NCI-H510A treated with DMSO at 0.1 percent for 48 hours (cell line): ENCODE measurements around the gene CLN6.
"Not testable (repeated sequence)": the region's sequence is repeated elsewhere in the genome, so short reads cannot be mapped to it uniquely, and the experiment has no call there.

ENCODE experiments used
- DNase-seq: peaks from one replicate; lab custom pipeline; 2025; lab: John Stamatoyannopoulos, UW

The CLN6 gene

DNA sequence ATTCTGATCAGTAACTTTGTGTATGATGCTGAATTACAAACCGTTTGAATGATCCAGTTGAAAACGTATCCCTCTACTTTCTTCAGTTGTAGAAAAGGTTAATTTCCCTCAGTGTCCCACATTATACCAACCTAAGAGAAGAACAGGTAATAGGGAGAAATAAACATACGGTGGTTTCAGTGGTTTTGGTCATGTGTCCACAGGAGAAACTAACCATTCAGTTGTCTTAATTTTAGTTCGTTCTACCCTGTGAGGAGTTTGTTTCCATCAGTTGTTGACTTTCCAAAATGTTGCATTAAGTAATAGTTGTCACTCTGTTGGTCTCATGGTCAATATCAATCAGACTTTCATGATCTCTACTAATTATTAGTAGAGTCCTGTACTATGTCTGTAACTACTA lies 39.5 kb downstream of the CLN6 start:
- DNase-seq = no peak

DNA sequence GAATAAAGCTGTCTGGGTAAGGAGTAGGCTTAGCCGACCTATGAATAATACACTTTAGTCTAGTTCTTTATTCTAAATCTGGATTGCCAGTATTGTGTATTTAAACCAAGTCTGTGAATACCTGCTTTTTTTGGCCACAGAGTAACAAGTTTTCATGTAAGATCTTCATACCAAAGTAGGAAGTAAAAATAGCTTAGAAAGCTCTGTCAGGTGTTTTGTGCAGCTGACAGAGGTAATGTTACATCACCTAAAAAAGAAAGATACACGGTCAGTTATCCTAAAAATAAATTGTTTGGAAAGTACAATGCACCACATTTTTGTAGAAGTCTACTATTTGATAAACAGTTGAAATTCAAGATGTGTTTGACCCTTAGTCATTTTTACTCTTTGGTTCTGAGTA lies 40.9 kb downstream of the CLN6 start:
- DNase-seq = no peak

DNA sequence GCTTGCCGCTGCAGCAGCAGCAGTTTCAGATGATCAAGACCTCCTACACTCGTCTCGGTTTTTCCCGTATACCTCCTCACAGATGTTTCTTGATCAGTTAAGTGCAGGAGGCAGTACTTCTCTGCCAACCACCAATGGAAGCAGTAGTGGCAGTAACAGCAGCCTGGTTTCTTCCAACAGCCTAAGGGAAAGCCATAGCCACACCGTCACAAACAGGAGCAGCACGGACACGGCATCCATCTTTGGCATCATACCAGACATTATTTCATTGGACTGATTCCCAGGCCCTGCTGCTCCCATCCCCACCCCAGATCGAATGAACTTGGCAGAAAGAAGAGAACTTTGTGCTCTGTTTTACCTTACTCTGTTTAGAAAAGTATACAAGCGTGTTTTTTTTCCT lies 42.0 kb downstream of the CLN6 start:
- no peak for DNase-seq

- no peak for DNase-seq
Observed at GRCh38 chr15:68186671-68187397, 42.7 kb downstream of the CLN6 start.

- DNase-seq = no peak
Observed at GRCh38 chr15:68184616-68185480, 44.7 kb downstream of the CLN6 start.

DNA sequence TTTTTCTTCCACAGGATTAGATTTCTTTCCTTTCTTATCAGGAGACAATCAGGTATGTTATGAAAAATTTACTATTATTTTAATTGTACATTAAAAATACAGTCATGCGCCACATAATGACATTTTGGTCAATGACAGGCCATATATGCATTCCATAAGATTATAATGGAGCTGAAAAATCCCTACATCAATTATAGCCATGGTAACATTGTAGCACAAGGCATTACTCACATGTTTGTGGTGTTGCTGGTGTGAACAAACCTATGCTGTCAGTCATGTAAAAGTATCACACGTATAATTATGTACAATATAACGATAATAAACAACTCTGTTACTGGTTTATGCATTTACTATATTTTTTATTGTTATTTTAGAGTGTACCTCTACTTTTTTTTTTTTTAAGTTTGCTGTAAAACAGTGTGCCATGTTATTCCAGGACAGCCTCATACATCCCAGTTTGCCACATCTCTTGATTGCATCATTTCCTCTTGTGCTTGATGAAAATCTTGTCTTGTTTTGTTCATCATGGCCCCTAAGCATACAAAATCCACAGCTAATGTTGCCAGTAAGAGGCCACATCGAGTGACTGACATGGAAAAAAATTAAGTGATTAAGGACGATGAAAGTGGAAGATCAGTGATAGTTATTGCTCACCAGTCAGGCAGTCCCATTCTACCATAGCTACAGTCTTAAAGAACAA lies 45.8 kb downstream of the CLN6 start:
- DNase-seq = no peak

GRCh38 chr15:68177742-68178141 lies 51.8 kb downstream of the CLN6 start:
- no peak for DNase-seq

DNA sequence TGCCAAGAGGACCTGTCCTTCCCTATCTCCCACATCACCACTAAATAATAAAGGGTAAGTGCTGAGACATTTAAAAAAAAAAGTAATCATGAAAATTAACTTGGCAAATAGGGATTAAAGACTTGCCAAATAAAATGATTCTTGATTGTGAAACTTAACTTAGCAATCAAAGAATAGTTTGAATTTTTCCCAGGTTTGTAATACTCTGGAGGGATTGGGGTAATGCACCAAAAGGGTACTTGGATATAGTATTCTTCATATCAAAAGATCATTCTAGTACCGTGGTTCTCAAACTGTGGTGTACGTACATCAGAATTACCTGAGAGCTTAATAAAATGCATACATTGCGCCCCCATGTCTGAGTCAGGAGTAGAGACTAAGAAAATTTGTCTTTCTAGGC lies 52.9 kb downstream of the CLN6 start:
- DNase-seq = no peak

DNA sequence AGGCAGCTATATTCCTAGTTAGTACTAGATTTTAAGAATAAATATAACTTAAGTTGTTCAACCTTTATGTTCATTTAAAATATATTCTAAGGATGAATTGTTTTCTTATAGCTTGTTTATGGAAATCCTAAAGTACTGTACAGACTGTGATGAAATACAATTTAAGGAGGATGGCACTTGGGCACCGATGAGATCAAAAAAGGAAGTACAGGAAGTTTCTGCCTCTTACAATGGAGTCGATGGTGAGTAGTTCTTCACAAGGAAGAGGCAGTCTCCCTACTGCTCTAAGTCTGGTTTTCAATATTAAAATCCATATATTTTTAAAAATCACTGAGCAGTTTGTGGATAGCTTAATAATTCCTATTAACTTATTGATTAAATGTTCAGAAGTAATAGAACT lies 54.0 kb downstream of the CLN6 start:
- DNase-seq = no peak

- DNase-seq = no peak
Observed at GRCh38 chr15:68173119-68173518, 56.4 kb downstream of the CLN6 start.

GRCh38 chr15:68172037-68172436 lies 57.5 kb downstream of the CLN6 start:
- not testable (repeated sequence) for DNase-seq

- no peak for DNase-seq
Observed at GRCh38 chr15:68166847-68167246, 62.7 kb downstream of the CLN6 start.

DNA sequence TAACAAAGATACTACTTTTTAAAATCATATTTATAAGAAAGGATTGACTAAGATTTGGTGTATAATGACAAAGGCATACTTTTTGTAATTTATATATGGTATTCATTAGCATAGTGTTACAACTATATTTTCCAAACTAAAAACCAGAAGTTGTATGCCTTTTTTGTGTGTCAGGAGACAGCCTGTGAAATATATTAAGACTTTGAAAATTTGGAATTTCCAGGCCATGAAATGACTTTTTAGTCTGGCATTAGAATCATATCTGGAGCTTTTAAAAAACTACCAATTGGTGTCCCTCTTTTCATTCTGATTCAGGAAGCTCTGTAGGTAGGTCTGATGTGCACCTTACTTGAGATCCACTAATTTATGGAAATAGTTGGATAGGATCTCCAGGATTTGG lies 66.3 kb downstream of the CLN6 start:
- no peak for DNase-seq

GRCh38 chr15:68158046-68158628 lies 71.4 kb downstream of the CLN6 start:
- no peak for DNase-seq

DNA sequence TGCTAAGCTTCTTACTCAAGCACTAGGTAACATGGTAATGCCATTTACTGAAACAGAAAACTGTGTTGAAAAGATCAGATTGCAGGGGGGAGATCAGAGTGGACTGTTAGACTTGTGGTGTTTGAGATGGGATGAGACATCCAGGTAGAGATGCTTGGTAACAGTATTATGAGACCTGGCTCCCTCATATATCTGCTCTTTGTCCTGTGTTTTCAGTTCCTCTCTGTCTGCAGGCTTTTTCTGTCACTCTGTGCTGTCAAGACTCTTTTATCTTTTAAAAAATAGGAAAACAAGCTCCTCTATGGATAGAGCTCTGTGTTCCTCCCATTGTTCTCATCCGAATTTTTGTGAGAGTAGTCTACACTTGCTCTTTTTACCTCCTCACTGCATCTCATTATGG lies 72.5 kb downstream of the CLN6 start:
- no peak for DNase-seq
